Heart right ventricle (tissue), 16 donors: Measurements from ENCODE around the gene SRMS. TPM values are rescaled to one million over a fixed set of nuclear protein-coding genes. Genes with fewer than 3 reads are reported as not detected.
A peak's percentile ranks its signal among the peaks of the same experiment; 100 is the strongest.

ENCODE experiments used
- ATAC-seq, 8 donors: fragments of 200-7000 bp; cut with Tn5 transposase; one replicate each; pipeline ENCODE4 v1.9.1; 2020; ENCODE audit warnings: mild to moderate bottlenecking in 8 of 8, moderate library complexity in 8 of 8, moderate number of reproducible peaks in 1 of 8
- DNase-seq, 2 donors: peaks; one replicate each; pipeline ENCODE4 v3.0.0-alpha.2; 2020
- H3K27ac ChIP-seq, 10 donors: fragments of 200-600 bp; sonication (generic) in 2 of 10; one replicate each; pipeline versions ENCODE4 v1.5.0 to v1.8.0; 2020 to 2022; ENCODE audit warnings: mild to moderate bottlenecking in 3 of 10
- H3K27me3 ChIP-seq, 7 donors: fragments of 200-600 bp; one replicate each; pipeline ENCODE4 v1.8.0; 2021 to 2022; ENCODE audit warnings: mild to moderate bottlenecking in 2 of 7
- H3K36me3 ChIP-seq, 9 donors: fragments of 200-600 bp; sonication (generic) in 1 of 9; one replicate each; pipeline versions ENCODE4 v1.5.0 to v1.8.0; 2020 to 2022; ENCODE audit warnings: mild to moderate bottlenecking in 2 of 9
- H3K4me1 ChIP-seq, 9 donors: fragments of 200-600 bp; sonication (generic) in 1 of 9; one replicate each; pipeline versions ENCODE4 v1.5.0 to v1.8.0; 2020 to 2022; ENCODE audit warnings: mild to moderate bottlenecking in 4 of 9
- H3K4me3 ChIP-seq, 10 donors: fragments of 200-600 bp; sonication (generic) in 2 of 10; one replicate each; pipeline versions ENCODE4 v1.5.0 to v1.8.0; 2020 to 2022; ENCODE audit warnings: mild to moderate bottlenecking in 7 of 10, moderate library complexity in 2 of 10
- H3K9me3 ChIP-seq, 11 donors: fragments of 200-600 bp in 10 of 11; sonication (generic) in 2 of 11; one replicate each; pipeline versions ENCODE4 v1.5.0 to v1.8.0; 2013 to 2022; ENCODE audit warnings: mild to moderate bottlenecking in 2 of 11, control low read depth in 1 of 11, moderate library complexity in 1 of 11
- CTCF ChIP-seq, 9 donors: fragments of 200-600 bp; sonication (generic) in 2 of 9; IDR thresholded peaks; one replicate each; pipeline versions ENCODE4 v1.5.0 to v1.8.0; 2021 to 2022; ENCODE audit warnings: antibody characterized with exemption in 9 of 9, mild to moderate bottlenecking in 5 of 9, moderate library complexity in 1 of 9
- WGBS, 2 donors: extraction: QIAGEN DNeasy Blood & Tissue Kit; methylation state at CpG; one replicate each; pipeline ENCODE4 v1.1.7; 2013; ENCODE audit warnings: inconsistent platforms in 1 of 2; 5-methylcytosine and 5-hydroxymethylcytosine counted together
- intact Hi-C, 10 donors: fragments of 100-400 bp; cut with DNase I; formaldehyde crosslinking; loops; one replicate each; pipeline versions ENCODE4 v1.11.1 to v1.14.2; 2022
- polyA plus RNA-seq, 2 donors: library from polyadenylated mRNA; stranded (reverse); fragments of 200-250 nt; gene quantifications; one replicate each; pipeline ENCODE4 v1.2.3, GENCODE V29; 2013
- total RNA-seq, 10 donors: library from RNA; stranded (reverse); fragmentation: NEBNext Ultra II Directional in 3 of 10; extraction: Animal tissue kit (Norgen Biotek cat#: 25700) in 3 of 10; gene quantifications; one replicate each; pipeline versions ENCODE4 v1.2.1 to v1.2.4, GENCODE V29; 2021 to 2023
- donor health status: Arrhythmogenic right ventricular cardiomyopathy.
- donor health status: ischemic (EF 13 %, LVEDD 7.1; RV severe dilation, severe dysfunction).
- donor health status: healthy with polysubstance abuse.
- donor health status: DM: no; HTN: yes; CAD: no.
- donor health status: DM: no; HTN: no; CAD: no.
- donor health status: ischemic (EF 25% LVEDD 6.9; RV normal size, moderate dysfunction).
- donor health status: ischemic (EF 25% LVEDD 5.7; RV mildly dilated, moderate dysfunction).
- donor health status: healthy.
- donor health status: DM: yes; HTN: yes; CAD: no.
- donor health status: Ischemic cardiomyopathy.
- donor health status: ischemic (EF 35%, LVEDD 5.7; RV mildly dilated, moderate dysfunction).
- donor health status: nonischemic (EF 11% LVEDD 7.7; RV severe dilation, severe dysfunction).
- donor health status: DM: yes; HTN: yes; CAD: no.
- donor health status: PGD.
- donor health status: ischemic (EF 29% LVEDD 5.4; RV normal size, mild dysfunction).
- donor health status: nonischemic (EF 23%, LVEDD 6.1; RV moderate dilation, normal function).

SRMS gene
- total and polyA plus RNA-seq, 12 donors, result not detected

GRCh38 chr20:63539441-63540370 lies 7.8 kb downstream of the SRMS start:
- H3K36me3 ChIP-seq, result no peaks in the 10 kb centered on the region
- 89 to 92% methylated on average over 29 of the region's 29 CpGs for WGBS, 2 donors
- H3K27me3 ChIP-seq, result peaks cover 0 to 22% (median 8%) of the 10 kb centered on the region in 7 donors
- no peak overlapping the region for H3K4me3 ChIP-seq
- peaks cover 0 to 31% (median 16%) of the 10 kb centered on the region in 9 donors for H3K4me1 ChIP-seq
- no peak for ATAC-seq
- H3K27ac ChIP-seq, result no peak overlapping the region
- no peak for DNase-seq
- intact Hi-C loops, result loop anchor here (2.0 to 10.0 kb wide), 10 partner anchors 38 to 435 kb away; partner anchors contain the start of genes TPD52L2 (in 5 of the 10) and ABHD16B (in 3 of the 10)
- no peaks in the 10 kb centered on the region for H3K9me3 ChIP-seq
- TF ChIP-seq CTCF (IDR thresholded peaks at IDR 0.05), result no peak

GRCh38 chr20:63539092-63539430 lies 8.5 kb downstream of the SRMS start:
- WGBS, 2 donors, result 80 to 85% methylated on average over 12 of the region's 12 CpGs
- TF ChIP-seq CTCF (IDR thresholded peaks at IDR 0.05), result no peak
- peaks cover 0 to 28% (median 14%) of the 10 kb centered on the region in 7 donors for H3K27me3 ChIP-seq
- H3K4me3 ChIP-seq, result no peak overlapping the region
- intact Hi-C loops, result loop anchor here in 9 of 10 donors (2.0 to 10.0 kb wide), 9 partner anchors 38 to 436 kb away; partner anchors contain the start of genes TPD52L2 (in 5 of the 9) and ABHD16B (in 3 of the 9)
- H3K27ac ChIP-seq, result no peak overlapping the region
- DNase-seq (no peak), ATAC-seq (no peak)
- H3K4me1 ChIP-seq, result peaks cover 0 to 34% (median 16%) of the 10 kb centered on the region in 9 donors
- H3K36me3 ChIP-seq, result no peaks in the 10 kb centered on the region
- H3K9me3 ChIP-seq, result no peaks in the 10 kb centered on the region

DNA sequence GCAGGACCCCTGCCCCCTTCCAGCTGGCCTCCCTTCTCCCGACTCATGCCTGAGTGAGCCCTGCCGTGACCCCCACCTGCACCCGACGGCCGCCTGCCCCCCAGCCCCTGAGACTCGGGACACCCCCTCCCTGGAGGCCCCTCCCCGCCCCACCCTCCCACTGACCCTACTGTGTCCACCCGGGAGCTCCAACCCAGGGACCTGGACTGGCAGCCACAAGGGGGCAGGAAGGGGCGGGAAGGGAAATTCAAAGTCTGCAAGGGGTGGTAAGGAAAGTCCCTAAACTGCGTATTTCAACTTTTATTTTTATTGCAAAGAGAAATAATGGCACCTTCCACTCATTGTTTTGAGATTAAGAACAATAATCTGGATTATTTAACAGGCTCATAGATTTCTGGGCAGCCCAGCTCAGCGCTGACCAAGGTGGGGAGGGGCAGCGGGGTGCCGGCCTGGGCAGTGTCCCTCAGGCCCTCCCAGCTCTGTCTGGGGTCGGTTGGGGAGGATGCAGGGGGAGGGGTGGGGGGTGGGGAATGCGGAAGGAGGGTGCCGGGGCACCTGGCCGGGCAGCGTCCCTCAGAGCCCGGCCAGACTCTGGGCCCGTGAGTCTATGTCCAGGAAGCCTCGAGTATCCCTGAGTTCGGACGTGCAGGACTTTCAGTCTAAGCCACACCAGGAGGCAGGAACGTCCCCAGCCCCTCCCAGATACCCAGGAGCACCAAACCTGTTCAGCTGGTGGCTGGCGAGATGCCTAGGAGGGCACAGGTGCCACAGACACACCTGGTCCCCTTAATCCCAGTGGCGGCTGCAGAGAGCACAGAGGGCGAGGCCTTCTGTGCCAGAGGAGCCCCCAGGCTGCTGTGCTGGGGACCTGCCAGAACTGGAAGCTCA lies 9.1 kb downstream of the SRMS start:
- TF ChIP-seq CTCF (IDR thresholded peaks at IDR 0.05), result peak in 4 of 9 donors; percentile 5 to 46 (median 38)
- no peaks in the 10 kb centered on the region for H3K9me3 ChIP-seq
- H3K36me3 ChIP-seq, result no peaks in the 10 kb centered on the region
- intact Hi-C loops, result loop anchor here in 9 of 10 donors (1.0 to 10.0 kb wide), 10 partner anchors 39 to 436 kb away; partner anchors contain the start of genes TPD52L2 (in 5 of the 9) and ABHD16B (in 3 of the 9)
- H3K4me1 ChIP-seq, result peaks cover 0 to 34% (median 16%) of the 10 kb centered on the region in 9 donors
- no peak for DNase-seq
- H3K27me3 ChIP-seq, result peaks cover 0 to 33% (median 17%) of the 10 kb centered on the region in 7 donors
- peak overlapping the region in 9 of 10 donors; percentile 6 to 51 (median 31) for H3K4me3 ChIP-seq
- H3K27ac ChIP-seq, result peak overlapping the region in 7 of 10 donors; percentile 34 to 91 (median 57)
- ATAC-seq, result peak; percentile 18 to 60 (median 36)
- WGBS, 2 donors, result 47 to 52% methylated on average over 26 to 27 of the region's 27 CpGs
